Prostate gland (tissue), 2 donors: Measurements from ENCODE around the gene ZBTB4. TPM values are rescaled to one million over a fixed set of nuclear protein-coding genes. Genes with fewer than 3 reads are reported as not detected.

Source experiments
- DNase-seq: peaks from one replicate; pipeline ENCODE4 v3.0.0-alpha.2; 2019; ENCODE audit warnings: low spot score
- H3K27ac ChIP-seq, 2 donors: fragments of 200-600 bp; sonication (generic); 2 replicates each; pipeline ENCODE4 v1.5.1; 2017 to 2019
- H3K27me3 ChIP-seq: fragments of 200-600 bp; sonication (generic); replicated peaks from 2 replicates; pipeline ENCODE4 v1.5.1; 2019; ENCODE audit not compliant: insufficient read depth
- H3K36me3 ChIP-seq, 2 donors: fragments of 200-600 bp; sonication (generic); 1 replicate in 1 of 2; 2 replicates in 1 of 2; pipeline versions ENCODE4 v1.5.1 to v1.8.1; 2017 to 2019
- H3K4me1 ChIP-seq: fragments of 200-600 bp; sonication (generic); replicated peaks from 2 replicates; pipeline ENCODE4 v1.5.1; 2019
- H3K4me3 ChIP-seq, 2 donors: fragments of 200-600 bp; sonication (generic); 2 replicates each; pipeline ENCODE4 v1.5.1; 2017 to 2019
- H3K9me3 ChIP-seq: fragments of 200-600 bp; sonication (generic); 2 replicates; pipeline ENCODE4 v1.5.1; 2017
- POLR2A ChIP-seq: fragments of 450-650 bp; IDR thresholded peaks from one replicate; pipeline ENCODE4 v1.6.1; 2016; ENCODE audit warnings: antibody characterized with exemption, mild to moderate bottlenecking
- POLR2AphosphoS5 ChIP-seq: sonication (generic); formaldehyde crosslinking; IDR thresholded peaks from one replicate; pipeline ENCODE4 v1.6.1; 2017; ENCODE audit warnings: antibody characterized with exemption
- WGBS: methylation state at CpG from one replicate; pipeline ENCODE4 v1.1.5; 2018; 5-methylcytosine and 5-hydroxymethylcytosine counted together
- intact Hi-C: fragments of 100-400 bp; cut with DNase I; formaldehyde crosslinking; loops from one replicate; pipeline ENCODE4 v1.14.2; 2022
- total RNA-seq, 2 donors: library from RNA; depleted of rRNA; stranded (reverse); fragments of >200 nt; gene quantifications; one replicate each; pipeline ENCODE4 v1.1.0, GENCODE V29; 2016
- TF ChIP-seq, protein P1 (sequence below), 4 experiments: fragments of 200-600 bp in 2 of 4; fragments of 450-650 bp in 2 of 4; sonication (generic) in 2 of 4; IDR thresholded peaks; 1 replicate in 3 of 4; 2 replicates in 1 of 4; pipeline ENCODE4 v1.5.1; 2016 to 2019; ENCODE audit warnings: antibody characterized with exemption in 4 of 4, mild to moderate bottlenecking in 2 of 4, moderate library complexity in 2 of 4

The ZBTB4 gene
- total RNA-seq, 2 donors from 2014 or later: 60.5 to 69.4 TPM

DNA sequence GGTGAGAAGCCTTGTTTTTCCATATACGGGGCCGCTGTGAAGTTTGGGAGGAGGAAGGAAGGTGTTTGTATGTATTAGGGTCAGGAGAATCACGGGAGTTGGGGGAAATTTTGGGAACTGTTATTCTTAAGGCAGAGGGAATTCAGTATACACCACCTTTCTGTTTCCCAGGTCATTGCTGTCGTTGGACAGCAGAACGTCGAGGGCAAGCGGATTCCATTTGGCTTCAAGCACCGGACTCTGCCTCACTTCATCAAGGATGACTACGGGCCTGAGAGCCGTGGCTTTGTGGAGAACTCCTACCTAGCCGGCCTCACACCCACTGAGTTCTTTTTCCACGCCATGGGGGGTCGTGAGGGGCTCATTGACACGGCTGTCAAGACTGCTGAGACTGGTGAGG lies 22.3 kb upstream of the ZBTB4 start:
- no peak overlapping the region for H3K27ac ChIP-seq
- intact Hi-C loops: no loop called here
- no peak for DNase-seq
- H3K9me3 ChIP-seq: no peaks in the 10 kb centered on the region
- TF ChIP-seq POLR2AphosphoS5 (no peak), POLR2A (no peak)
- TF ChIP-seq, protein P1, sequence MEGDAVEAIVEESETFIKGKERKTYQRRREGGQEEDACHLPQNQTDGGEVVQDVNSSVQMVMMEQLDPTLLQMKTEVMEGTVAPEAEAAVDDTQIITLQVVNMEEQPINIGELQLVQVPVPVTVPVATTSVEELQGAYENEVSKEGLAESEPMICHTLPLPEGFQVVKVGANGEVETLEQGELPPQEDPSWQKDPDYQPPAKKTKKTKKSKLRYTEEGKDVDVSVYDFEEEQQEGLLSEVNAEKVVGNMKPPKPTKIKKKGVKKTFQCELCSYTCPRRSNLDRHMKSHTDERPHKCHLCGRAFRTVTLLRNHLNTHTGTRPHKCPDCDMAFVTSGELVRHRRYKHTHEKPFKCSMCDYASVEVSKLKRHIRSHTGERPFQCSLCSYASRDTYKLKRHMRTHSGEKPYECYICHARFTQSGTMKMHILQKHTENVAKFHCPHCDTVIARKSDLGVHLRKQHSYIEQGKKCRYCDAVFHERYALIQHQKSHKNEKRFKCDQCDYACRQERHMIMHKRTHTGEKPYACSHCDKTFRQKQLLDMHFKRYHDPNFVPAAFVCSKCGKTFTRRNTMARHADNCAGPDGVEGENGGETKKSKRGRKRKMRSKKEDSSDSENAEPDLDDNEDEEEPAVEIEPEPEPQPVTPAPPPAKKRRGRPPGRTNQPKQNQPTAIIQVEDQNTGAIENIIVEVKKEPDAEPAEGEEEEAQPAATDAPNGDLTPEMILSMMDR (IDR thresholded peaks at IDR 0.05): no peak
- WGBS: 79% methylated on average over 14 of the region's 14 CpGs
- H3K4me1 ChIP-seq: no peaks in the 10 kb centered on the region
- H3K27me3 ChIP-seq: no peaks in the 10 kb centered on the region
- no peak overlapping the region for H3K4me3 ChIP-seq
- peaks cover 26 to 54% of the 10 kb centered on the region in 2 donors for H3K36me3 ChIP-seq

DNA sequence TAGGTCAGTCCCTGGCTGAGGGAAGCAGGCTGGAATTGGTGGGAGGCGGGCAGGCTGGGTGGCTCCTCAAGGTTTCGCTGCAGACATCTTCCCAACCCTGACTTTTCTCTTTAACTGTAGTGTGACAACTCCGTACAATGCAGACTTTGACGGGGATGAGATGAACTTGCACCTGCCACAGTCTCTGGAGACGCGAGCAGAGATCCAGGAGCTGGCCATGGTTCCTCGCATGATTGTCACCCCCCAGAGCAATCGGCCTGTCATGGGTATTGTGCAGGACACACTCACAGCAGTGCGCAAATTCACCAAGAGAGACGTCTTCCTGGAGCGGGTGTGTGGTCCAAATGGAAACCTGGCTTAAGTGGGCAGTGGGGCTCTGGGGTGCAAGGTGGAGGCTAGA lies 19.7 kb upstream of the ZBTB4 start:
- Histone ChIP-seq H3K9me3 (no peaks in the 10 kb centered on the region), H3K36me3 (peaks cover 30 to 66% of the 10 kb centered on the region in 2 donors), H3K27ac (no peak overlapping the region), H3K27me3 (no peaks in the 10 kb centered on the region), H3K4me1 (no peaks in the 10 kb centered on the region), H3K4me3 (no peak overlapping the region)
- no peak for TF ChIP-seq POLR2A
- TF ChIP-seq POLR2AphosphoS5: no peak
- TF ChIP-seq, protein P1 (IDR thresholded peaks at IDR 0.05): no peak
- intact Hi-C loops: no loop called here
- DNase-seq: no peak
- WGBS: 87% methylated on average over 11 of the region's 11 CpGs

DNA sequence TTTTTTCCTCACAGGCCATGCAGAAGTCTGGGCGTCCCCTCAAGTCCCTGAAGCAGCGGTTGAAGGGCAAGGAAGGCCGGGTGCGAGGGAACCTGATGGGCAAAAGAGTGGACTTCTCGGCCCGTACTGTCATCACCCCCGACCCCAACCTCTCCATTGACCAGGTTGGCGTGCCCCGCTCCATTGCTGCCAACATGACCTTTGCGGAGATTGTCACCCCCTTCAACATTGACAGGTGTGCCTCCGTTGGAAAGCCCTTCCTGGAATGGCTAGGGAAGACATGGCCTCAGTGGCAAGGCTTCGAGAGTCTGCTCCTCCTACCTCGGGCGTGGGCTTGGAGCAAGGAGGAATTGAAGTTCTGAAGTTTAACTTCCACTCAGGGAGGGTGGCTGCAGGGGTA lies 18.2 kb upstream of the ZBTB4 start:
- WGBS: 98% methylated on average over 14 of the region's 14 CpGs
- TF ChIP-seq POLR2AphosphoS5 (no peak), POLR2A (no peak)
- TF ChIP-seq, protein P1 (IDR thresholded peaks at IDR 0.05): no peak
- Histone ChIP-seq H3K4me1 (no peaks in the 10 kb centered on the region), H3K27me3 (no peaks in the 10 kb centered on the region), H3K36me3 (peaks cover 25 to 54% of the 10 kb centered on the region in 2 donors), H3K9me3 (no peaks in the 10 kb centered on the region), H3K4me3 (no peak overlapping the region), H3K27ac (no peak overlapping the region)
- DNase-seq: no peak
- intact Hi-C loops: no loop called here

DNA sequence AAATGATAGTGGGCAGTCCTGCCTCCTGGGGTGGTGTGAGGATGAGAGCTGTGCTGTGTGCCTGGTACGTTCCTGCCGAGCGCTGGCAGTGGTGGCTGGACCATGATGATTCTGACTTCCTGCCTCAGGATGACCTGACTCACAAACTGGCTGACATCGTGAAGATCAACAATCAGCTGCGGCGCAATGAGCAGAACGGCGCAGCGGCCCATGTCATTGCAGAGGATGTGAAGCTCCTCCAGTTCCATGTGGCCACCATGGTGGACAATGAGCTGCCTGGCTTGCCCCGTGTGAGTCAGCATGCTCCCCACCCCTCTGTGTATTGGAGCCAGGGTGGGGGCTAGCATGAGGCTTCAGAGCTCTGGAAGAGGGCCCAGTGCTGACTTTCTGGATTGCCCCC lies 17.8 kb upstream of the ZBTB4 start:
- intact Hi-C loops: no loop called here
- TF ChIP-seq, protein P1 (IDR thresholded peaks at IDR 0.05): no peak
- no peak for TF ChIP-seq POLR2AphosphoS5
- no peak for TF ChIP-seq POLR2A

DNA sequence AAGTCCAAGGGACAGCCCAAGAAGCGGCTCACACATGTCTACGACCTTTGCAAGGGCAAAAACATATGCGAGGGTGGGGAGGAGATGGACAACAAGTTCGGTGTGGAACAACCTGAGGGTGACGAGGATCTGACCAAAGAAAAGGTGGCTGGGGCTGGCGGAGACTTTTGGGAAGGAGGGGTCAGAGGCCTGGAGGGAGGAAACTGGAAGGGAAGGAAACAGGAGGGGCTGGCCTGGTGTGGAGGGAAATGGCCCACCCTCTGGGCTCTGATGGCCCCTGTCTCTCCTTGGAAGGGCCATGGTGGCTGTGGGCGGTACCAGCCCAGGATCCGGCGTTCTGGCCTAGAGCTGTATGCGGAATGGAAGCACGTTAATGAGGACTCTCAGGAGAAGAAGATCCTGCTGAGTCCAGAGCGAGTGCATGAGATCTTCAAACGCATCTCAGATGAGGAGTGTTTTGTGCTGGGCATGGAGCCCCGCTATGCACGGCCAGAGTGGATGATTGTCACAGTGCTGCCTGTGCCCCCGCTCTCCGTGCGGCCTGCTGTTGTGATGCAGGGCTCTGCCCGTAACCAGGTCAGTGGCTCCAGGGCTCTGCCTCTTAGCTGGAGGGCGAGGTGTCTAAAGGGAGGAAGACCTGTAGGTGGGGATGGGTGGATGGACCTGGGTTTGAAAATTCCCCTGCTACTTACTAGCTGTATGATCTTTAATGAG lies 17.2 kb upstream of the ZBTB4 start:
- Histone ChIP-seq H3K9me3 (no peaks in the 10 kb centered on the region), H3K36me3 (peaks cover 16 to 44% of the 10 kb centered on the region in 2 donors), H3K4me1 (no peaks in the 10 kb centered on the region), H3K27me3 (no peaks in the 10 kb centered on the region), H3K4me3 (no peak overlapping the region), H3K27ac (no peak overlapping the region)
- DNase-seq: no peak
- TF ChIP-seq, protein P1 (IDR thresholded peaks at IDR 0.05): no peak
- TF ChIP-seq POLR2AphosphoS5 (no peak), POLR2A (no peak)
- WGBS: 88% methylated on average over 20 of the region's 20 CpGs
- intact Hi-C loops: no loop called here

More for the DNA sequence above, 17.8 kb upstream of the ZBTB4 start:
- no peak for DNase-seq
- Histone ChIP-seq H3K27me3 (no peaks in the 10 kb centered on the region), H3K27ac (no peak overlapping the region), H3K4me1 (no peaks in the 10 kb centered on the region), H3K9me3 (no peaks in the 10 kb centered on the region), H3K36me3 (peaks cover 21 to 50% of the 10 kb centered on the region in 2 donors), H3K4me3 (no peak overlapping the region)
- 89% methylated on average over 10 of the region's 10 CpGs for whole genome bisulfite sequencing
